OCI-LY7 (cell line): Measurements from ENCODE around the gene ATG10.

Experiments
- EZH2phosphoT487 ChIP-seq: fragments of 200-600 bp; sonication (generic); IDR thresholded peaks from 2 replicates; pipeline ENCODE4 v1.6.1; 2018; ENCODE audit warnings: low read depth, borderline replicate concordance, mild to moderate bottlenecking, mixed run types, antibody characterized with exemption, low read length, moderate library complexity, mixed read lengths
- TF ChIP-seq, protein P1 (sequence below): fragments of 200-600 bp; sonication (generic); conservative IDR thresholded peaks from 2 replicates; pipeline ENCODE4 v1.5.1; 2014; ENCODE audit warnings: mild to moderate bottlenecking, antibody characterized with exemption, low read length, moderate library complexity, mixed read lengths

DNA sequence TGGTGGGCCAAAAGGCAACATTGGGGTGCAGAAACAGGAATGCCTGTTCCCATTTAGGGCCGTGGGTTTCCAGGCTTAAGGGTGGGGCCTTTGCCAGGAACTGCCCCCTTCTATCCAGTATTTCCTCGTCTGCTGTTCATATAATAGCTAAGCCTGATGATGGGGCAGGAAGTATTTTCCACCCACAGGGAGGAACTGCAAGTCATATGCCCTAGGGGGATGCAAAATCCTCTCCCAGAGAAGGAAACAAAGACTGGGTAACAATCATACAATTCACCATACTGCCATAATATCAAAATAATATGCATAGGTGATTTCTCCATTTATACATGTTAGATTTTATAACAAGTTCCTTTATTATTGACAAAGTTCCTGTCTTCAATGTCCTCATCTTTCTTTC is 326.8 kb downstream of the ATG10 start:
- TF ChIP-seq, protein P1, sequence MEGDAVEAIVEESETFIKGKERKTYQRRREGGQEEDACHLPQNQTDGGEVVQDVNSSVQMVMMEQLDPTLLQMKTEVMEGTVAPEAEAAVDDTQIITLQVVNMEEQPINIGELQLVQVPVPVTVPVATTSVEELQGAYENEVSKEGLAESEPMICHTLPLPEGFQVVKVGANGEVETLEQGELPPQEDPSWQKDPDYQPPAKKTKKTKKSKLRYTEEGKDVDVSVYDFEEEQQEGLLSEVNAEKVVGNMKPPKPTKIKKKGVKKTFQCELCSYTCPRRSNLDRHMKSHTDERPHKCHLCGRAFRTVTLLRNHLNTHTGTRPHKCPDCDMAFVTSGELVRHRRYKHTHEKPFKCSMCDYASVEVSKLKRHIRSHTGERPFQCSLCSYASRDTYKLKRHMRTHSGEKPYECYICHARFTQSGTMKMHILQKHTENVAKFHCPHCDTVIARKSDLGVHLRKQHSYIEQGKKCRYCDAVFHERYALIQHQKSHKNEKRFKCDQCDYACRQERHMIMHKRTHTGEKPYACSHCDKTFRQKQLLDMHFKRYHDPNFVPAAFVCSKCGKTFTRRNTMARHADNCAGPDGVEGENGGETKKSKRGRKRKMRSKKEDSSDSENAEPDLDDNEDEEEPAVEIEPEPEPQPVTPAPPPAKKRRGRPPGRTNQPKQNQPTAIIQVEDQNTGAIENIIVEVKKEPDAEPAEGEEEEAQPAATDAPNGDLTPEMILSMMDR, result no peak
- TF ChIP-seq EZH2phosphoT487, result no peak
